Spleen (tissue), 7 donors: ENCODE data around the gene KCNK6.

Experiments used
- POLR2A ChIP-seq, 3 donors: fragments of 450-650 bp; IDR thresholded peaks; one replicate each; pipeline ENCODE4 v1.5.1; 2017; ENCODE audit warnings: antibody characterized with exemption in 3 of 3, mild to moderate bottlenecking in 1 of 3
- TF ChIP-seq, protein P1 (sequence below), 11 experiments: fragments of 200-600 bp in 7 of 11; fragments of 450-650 bp in 4 of 11; sonication (generic) in 4 of 11; IDR thresholded peaks in 8 of 11; conservative IDR thresholded peaks in 3 of 11; 1 replicate in 7 of 11; 2 replicates in 4 of 11; pipeline versions ENCODE4 v1.4.0 to v1.8.0; 2016 to 2021; ENCODE audit warnings: antibody characterized with exemption in 11 of 11, inconsistent platforms in 4 of 11, mild to moderate bottlenecking in 1 of 11
- donor health status: DM: no; HTN: no; CAD: no; lungs with moderate emphysema.
- donor health status: DM: no; HTN: no; CAD: no.
- donor health status: DM: no; HTN: no; CAD: no.

DNA sequence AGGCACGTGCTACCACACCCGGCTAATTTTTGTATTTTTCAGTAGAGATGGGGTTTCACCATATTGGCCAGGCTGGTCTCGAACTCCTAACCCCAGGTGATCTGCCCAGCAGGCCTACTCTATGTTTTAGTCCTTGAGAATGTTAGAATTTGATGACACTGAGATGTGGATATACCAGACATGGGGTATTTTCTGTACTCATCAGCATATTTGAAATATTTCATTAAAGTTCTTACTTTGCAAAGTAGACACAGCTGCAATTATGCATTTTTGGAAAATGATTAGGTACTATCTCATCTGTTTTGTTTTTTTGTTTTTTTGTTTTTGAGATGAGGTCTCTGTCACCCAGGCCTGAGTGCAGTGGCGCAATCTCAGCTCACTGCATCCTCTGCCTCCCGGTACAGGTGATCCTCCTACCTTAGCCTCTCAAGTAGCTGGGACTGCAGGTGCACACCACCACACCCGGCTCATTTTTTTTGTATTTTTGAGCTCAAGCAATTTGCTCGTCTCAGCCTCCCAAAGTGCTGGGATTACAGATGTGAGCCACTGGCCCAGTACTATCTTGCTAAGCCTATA, 42.6 kb upstream of the KCNK6 start:
- TF ChIP-seq, protein P1, sequence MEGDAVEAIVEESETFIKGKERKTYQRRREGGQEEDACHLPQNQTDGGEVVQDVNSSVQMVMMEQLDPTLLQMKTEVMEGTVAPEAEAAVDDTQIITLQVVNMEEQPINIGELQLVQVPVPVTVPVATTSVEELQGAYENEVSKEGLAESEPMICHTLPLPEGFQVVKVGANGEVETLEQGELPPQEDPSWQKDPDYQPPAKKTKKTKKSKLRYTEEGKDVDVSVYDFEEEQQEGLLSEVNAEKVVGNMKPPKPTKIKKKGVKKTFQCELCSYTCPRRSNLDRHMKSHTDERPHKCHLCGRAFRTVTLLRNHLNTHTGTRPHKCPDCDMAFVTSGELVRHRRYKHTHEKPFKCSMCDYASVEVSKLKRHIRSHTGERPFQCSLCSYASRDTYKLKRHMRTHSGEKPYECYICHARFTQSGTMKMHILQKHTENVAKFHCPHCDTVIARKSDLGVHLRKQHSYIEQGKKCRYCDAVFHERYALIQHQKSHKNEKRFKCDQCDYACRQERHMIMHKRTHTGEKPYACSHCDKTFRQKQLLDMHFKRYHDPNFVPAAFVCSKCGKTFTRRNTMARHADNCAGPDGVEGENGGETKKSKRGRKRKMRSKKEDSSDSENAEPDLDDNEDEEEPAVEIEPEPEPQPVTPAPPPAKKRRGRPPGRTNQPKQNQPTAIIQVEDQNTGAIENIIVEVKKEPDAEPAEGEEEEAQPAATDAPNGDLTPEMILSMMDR (IDR thresholded peaks at IDR 0.05 in 8 of 11, conservative IDR thresholded peaks at IDR 0.05 in 3 of 11), result no peak
- TF ChIP-seq POLR2A (IDR thresholded peaks at IDR 0.05), result no peak
